ENCODE measurements around the gene CUBN. TPM values are rescaled to one million over a fixed set of nuclear protein-coding genes. Genes with fewer than 3 reads are reported as not detected.

CUBN gene
- total and polyA plus RNA-seq, 12 donors = 0.41 to 9.3 (median 1.3) TPM

DNA sequence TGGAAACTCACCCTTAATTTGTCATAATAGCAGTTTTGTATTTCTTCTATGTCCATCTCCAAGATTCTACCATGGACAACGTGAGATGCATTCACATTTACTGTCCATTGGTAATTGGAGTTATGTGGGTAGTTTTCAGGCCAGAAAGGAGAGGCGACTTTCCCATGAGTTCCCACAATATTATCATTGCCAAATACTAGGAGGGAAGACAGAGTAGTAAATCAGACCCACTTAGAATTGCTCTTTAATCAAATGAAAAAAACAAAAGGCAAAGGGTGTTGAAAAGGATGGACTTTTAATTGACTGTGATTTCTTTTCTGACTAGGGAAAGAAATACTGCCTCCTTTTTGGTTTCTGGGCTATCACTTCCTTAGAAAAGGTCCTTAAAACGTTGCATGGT, 190.7 kb downstream of the CUBN start:
- no peak for DNase-seq
- TF ChIP-seq, protein P1, sequence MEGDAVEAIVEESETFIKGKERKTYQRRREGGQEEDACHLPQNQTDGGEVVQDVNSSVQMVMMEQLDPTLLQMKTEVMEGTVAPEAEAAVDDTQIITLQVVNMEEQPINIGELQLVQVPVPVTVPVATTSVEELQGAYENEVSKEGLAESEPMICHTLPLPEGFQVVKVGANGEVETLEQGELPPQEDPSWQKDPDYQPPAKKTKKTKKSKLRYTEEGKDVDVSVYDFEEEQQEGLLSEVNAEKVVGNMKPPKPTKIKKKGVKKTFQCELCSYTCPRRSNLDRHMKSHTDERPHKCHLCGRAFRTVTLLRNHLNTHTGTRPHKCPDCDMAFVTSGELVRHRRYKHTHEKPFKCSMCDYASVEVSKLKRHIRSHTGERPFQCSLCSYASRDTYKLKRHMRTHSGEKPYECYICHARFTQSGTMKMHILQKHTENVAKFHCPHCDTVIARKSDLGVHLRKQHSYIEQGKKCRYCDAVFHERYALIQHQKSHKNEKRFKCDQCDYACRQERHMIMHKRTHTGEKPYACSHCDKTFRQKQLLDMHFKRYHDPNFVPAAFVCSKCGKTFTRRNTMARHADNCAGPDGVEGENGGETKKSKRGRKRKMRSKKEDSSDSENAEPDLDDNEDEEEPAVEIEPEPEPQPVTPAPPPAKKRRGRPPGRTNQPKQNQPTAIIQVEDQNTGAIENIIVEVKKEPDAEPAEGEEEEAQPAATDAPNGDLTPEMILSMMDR (IDR thresholded peaks at IDR 0.05) = no peak
- no peak overlapping the region for H3K27ac ChIP-seq
- WGBS, 4 donors = 74 to 84% (median 81%) methylated on average over 3 of the region's 3 CpGs
- H3K4me3 ChIP-seq = no peak overlapping the region
- peaks cover 0 to 5% of the 10 kb centered on the region in 2 donors for H3K4me1 ChIP-seq (replicated peaks in 1 of 2)
- H3K36me3 ChIP-seq (replicated peaks in 1 of 2) = no peaks in the 10 kb centered on the region
- no peaks in the 10 kb centered on the region for H3K27me3 ChIP-seq
- intact Hi-C loops (cut with DNase I) = no loop called here
- H3K9me3 ChIP-seq (replicated peaks in 1 of 3) = no peaks in the 10 kb centered on the region

- Histone ChIP-seq H3K4me1 (replicated peaks in 1 of 2) (no peaks in the 10 kb centered on the region), H3K27me3 (no peaks in the 10 kb centered on the region), H3K27ac (no peak overlapping the region), H3K9me3 (replicated peaks in 1 of 3) (no peaks in the 10 kb centered on the region), H3K36me3 (replicated peaks in 1 of 2) (no peaks in the 10 kb centered on the region), H3K4me3 (no peak overlapping the region)
- TF ChIP-seq, protein P1 (IDR thresholded peaks at IDR 0.05) = no peak
- no peak for TF ChIP-seq POLR2A (IDR thresholded peaks at IDR 0.05)
- WGBS, 4 donors = 66 to 93% (median 90%) methylated on average over 2 of the region's 2 CpGs
- intact Hi-C loops (cut with DNase I) = no loop called here
- no peak for DNase-seq
Observed at GRCh38 chr10:16934461-16934860, 195.2 kb downstream of the CUBN start.

- Histone ChIP-seq H3K9me3 (replicated peaks in 1 of 3) (no peaks in the 10 kb centered on the region), H3K4me3 (no peak overlapping the region), H3K4me1 (replicated peaks in 1 of 2) (no peaks in the 10 kb centered on the region), H3K36me3 (replicated peaks in 1 of 2) (no peaks in the 10 kb centered on the region), H3K27me3 (no peaks in the 10 kb centered on the region), H3K27ac (no peak overlapping the region)
- no peak for DNase-seq
- no peak for TF ChIP-seq POLR2A (IDR thresholded peaks at IDR 0.05)
- TF ChIP-seq, protein P1 (IDR thresholded peaks at IDR 0.05) = no peak
- WGBS, 4 donors = 73 to 88% (median 80%) methylated on average over 4 of the region's 4 CpGs
- intact Hi-C loops (cut with DNase I) = no loop called here
Observed at GRCh38 chr10:16933783-16934182, 195.8 kb downstream of the CUBN start.

- Histone ChIP-seq H3K27me3 (no peaks in the 10 kb centered on the region), H3K36me3 (replicated peaks in 1 of 2) (no peaks in the 10 kb centered on the region), H3K27ac (no peak overlapping the region), H3K4me3 (no peak overlapping the region), H3K9me3 (replicated peaks in 1 of 3) (no peaks in the 10 kb centered on the region), H3K4me1 (replicated peaks in 1 of 2) (no peaks in the 10 kb centered on the region)
- WGBS, 4 donors = 87 to 88% (median 88%) methylated on average over 5 of the region's 5 CpGs
- intact Hi-C loops (cut with DNase I) = no loop called here
- TF ChIP-seq POLR2A (IDR thresholded peaks at IDR 0.05) = no peak
- no peak for DNase-seq
Observed at GRCh38 chr10:16931930-16932329, 197.7 kb downstream of the CUBN start.

DNA sequence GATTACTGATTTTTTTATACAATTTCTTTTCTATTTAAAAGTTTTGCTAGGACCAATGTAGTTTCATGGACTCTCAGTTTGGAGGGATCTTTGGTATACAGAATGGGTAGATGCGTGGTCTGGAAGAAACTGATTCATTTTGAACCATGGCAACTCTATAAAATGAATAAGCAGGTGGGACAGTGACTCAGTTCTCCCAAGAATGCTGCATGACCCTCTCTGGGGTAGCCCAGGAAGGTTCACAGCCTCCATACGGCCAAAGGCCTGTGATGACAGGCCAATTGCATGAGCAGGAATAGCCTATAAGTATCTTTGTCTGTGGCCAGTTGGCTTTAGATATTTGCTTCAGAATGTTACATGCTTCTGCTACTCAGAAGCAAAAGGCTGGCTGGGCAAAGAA, 199.1 kb downstream of the CUBN start:
- DNase-seq = no peak
- intact Hi-C loops (cut with DNase I) = no loop called here
- TF ChIP-seq, protein P1 (IDR thresholded peaks at IDR 0.05) = no peak

More for the DNA sequence above, 199.1 kb downstream of the CUBN start:
- no peaks in the 10 kb centered on the region for H3K4me1 ChIP-seq (replicated peaks in 1 of 2)
- no peaks in the 10 kb centered on the region for H3K9me3 ChIP-seq (replicated peaks in 1 of 3)
- no peak overlapping the region for H3K27ac ChIP-seq
- WGBS, 4 donors = 95 to 97% (median 95%) methylated on average over 2 of the region's 2 CpGs
- no peaks in the 10 kb centered on the region for H3K36me3 ChIP-seq (replicated peaks in 1 of 2)
- H3K27me3 ChIP-seq = no peaks in the 10 kb centered on the region
- no peak overlapping the region for H3K4me3 ChIP-seq
